Osteoblast (primary cell): ENCODE measurements around the gene TOM1L2. TPM values are rescaled to one million over a fixed set of nuclear protein-coding genes. Genes with fewer than 3 reads are reported as not detected.

Experiments
- DNase-seq: peaks from one replicate; pipeline ENCODE4 v3.0.0; 2011; ENCODE audit warnings: low spot score, mixed read lengths; ENCODE audit not compliant: insufficient read length; ENCODE audit errors: missing footprints
- H2AFZ ChIP-seq: 2 replicates; pipeline ENCODE4 v1.6.0; 2011; ENCODE audit warnings: mild to moderate bottlenecking, low read length
- H3K27ac ChIP-seq: 2 replicates; pipeline ENCODE4 v1.5.1; 2011; ENCODE audit warnings: mild to moderate bottlenecking, low read depth, low read length, moderate library complexity
- H3K27me3 ChIP-seq: 2 replicates; pipeline ENCODE4 v1.6.0; 2012; ENCODE audit warnings: mild to moderate bottlenecking, control low read depth, inconsistent platforms, low read length, moderate library complexity; ENCODE audit not compliant: insufficient read depth
- H3K36me3 ChIP-seq: 2 replicates; pipeline ENCODE4 v1.5.1; 2011; ENCODE audit warnings: mild to moderate bottlenecking, low read length, control low read depth, moderate library complexity; ENCODE audit not compliant: insufficient read depth
- H3K4me1 ChIP-seq: 2 replicates; pipeline ENCODE4 v1.5.1; 2011; ENCODE audit warnings: mild to moderate bottlenecking, low read length, control low read depth, moderate library complexity; ENCODE audit not compliant: insufficient read depth
- H3K4me2 ChIP-seq: 2 replicates; pipeline ENCODE4 v1.6.0; 2011; ENCODE audit warnings: mild to moderate bottlenecking, low read length; ENCODE audit not compliant: insufficient read depth
- H3K4me3 ChIP-seq: fragments of 200-600 bp; sonication (generic); 3 replicates; pipeline ENCODE4 v1.5.1; 2012; ENCODE audit warnings: mild to moderate bottlenecking, low read length, inconsistent platforms; ENCODE audit not compliant: insufficient read depth
- H3K79me2 ChIP-seq: 2 replicates; pipeline ENCODE4 v1.6.0; 2012; ENCODE audit warnings: mild to moderate bottlenecking, low read length, control low read depth, inconsistent platforms; ENCODE audit not compliant: insufficient read depth
- H3K9me3 ChIP-seq: 2 replicates; pipeline ENCODE4 v1.5.1; 2011; ENCODE audit warnings: low read depth, low read length, control low read depth
- H4K20me1 ChIP-seq: 2 replicates; pipeline ENCODE4 v1.6.0; 2012; ENCODE audit warnings: mild to moderate bottlenecking, low read length, control low read depth; ENCODE audit not compliant: insufficient read depth
- total RNA-seq: library from RNA; depleted of rRNA; stranded (reverse); fragments of >200 nt; gene quantifications from 2 replicates; pipeline ENCODE4 v1.2.3, GENCODE V29; 2012
- TF ChIP-seq, protein P1 (sequence below): IDR thresholded peaks from 2 replicates; pipeline ENCODE4 v1.5.1; 2011; ENCODE audit warnings: mild to moderate bottlenecking, low read depth, low read length, moderate library complexity; ENCODE audit errors: extremely low read depth

Gene TOM1L2
- total RNA-seq, 1 donor, result 38.7 TPM

DNA sequence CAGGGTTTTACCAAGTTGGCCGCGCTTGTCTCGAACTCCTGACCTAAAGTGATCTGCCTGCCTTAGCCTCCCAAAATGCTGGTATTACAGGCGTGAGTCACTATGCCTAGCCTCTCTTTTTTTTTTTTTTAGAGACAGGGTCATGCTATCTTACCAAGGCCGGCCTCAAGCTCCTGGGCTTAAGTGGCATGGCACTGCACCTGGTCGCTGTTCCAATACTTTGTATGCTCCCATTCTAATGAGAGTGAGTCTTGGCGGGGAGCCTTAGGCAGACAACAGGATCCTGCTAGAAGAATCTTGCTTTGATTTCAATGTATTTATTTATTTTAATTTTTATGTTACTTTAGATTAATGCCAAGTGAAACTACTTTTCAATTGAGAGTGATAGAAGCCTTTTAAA, 21.9 kb downstream of the TOM1L2 start:
- H3K27ac ChIP-seq, result peak overlapping the region; percentile 9
- peaks cover 11% of the 10 kb centered on the region for H4K20me1 ChIP-seq
- no peak overlapping the region for H2AFZ ChIP-seq
- no peaks in the 10 kb centered on the region for H3K36me3 ChIP-seq
- no peak overlapping the region for H3K4me2 ChIP-seq
- DNase-seq, result no peak
- no peak overlapping the region for H3K4me3 ChIP-seq
- no peaks in the 10 kb centered on the region for H3K27me3 ChIP-seq
- H3K9me3 ChIP-seq, result no peaks in the 10 kb centered on the region
- peaks cover 82% of the 10 kb centered on the region for H3K79me2 ChIP-seq
- H3K4me1 ChIP-seq, result peaks cover 34% of the 10 kb centered on the region
- TF ChIP-seq, protein P1, sequence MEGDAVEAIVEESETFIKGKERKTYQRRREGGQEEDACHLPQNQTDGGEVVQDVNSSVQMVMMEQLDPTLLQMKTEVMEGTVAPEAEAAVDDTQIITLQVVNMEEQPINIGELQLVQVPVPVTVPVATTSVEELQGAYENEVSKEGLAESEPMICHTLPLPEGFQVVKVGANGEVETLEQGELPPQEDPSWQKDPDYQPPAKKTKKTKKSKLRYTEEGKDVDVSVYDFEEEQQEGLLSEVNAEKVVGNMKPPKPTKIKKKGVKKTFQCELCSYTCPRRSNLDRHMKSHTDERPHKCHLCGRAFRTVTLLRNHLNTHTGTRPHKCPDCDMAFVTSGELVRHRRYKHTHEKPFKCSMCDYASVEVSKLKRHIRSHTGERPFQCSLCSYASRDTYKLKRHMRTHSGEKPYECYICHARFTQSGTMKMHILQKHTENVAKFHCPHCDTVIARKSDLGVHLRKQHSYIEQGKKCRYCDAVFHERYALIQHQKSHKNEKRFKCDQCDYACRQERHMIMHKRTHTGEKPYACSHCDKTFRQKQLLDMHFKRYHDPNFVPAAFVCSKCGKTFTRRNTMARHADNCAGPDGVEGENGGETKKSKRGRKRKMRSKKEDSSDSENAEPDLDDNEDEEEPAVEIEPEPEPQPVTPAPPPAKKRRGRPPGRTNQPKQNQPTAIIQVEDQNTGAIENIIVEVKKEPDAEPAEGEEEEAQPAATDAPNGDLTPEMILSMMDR, result no peak

DNA sequence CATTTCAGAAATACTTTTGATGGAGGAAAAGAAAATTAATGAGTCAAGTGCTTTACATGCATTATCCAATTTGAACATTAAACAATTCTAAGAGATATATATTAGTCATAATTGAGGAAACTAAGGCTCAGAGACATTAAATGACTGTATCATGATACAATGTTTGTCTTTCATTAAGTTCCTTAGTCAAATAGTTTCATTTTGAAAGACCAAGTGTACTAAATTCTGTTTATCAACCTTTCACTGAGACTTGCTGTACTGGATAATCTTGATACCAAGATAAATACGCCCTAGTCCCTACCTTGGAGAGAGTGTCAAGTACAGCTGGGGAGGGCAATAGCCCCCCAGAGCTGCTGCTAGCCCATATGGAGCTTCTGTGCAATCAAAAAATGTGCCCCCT, 24.2 kb downstream of the TOM1L2 start:
- H3K4me3 ChIP-seq, result no peak overlapping the region
- peaks cover 82% of the 10 kb centered on the region for H3K79me2 ChIP-seq
- H3K4me2 ChIP-seq, result peak overlapping the region; percentile 83
- H3K27me3 ChIP-seq, result no peaks in the 10 kb centered on the region
- no peak overlapping the region for H2AFZ ChIP-seq
- H3K9me3 ChIP-seq, result no peaks in the 10 kb centered on the region
- H3K27ac ChIP-seq, result peak overlapping the region; percentile 64
- H3K36me3 ChIP-seq, result no peaks in the 10 kb centered on the region
- no peak for DNase-seq
- peaks cover 22% of the 10 kb centered on the region for H4K20me1 ChIP-seq
- TF ChIP-seq, protein P1, result no peak
- peaks cover 44% of the 10 kb centered on the region for H3K4me1 ChIP-seq

DNA sequence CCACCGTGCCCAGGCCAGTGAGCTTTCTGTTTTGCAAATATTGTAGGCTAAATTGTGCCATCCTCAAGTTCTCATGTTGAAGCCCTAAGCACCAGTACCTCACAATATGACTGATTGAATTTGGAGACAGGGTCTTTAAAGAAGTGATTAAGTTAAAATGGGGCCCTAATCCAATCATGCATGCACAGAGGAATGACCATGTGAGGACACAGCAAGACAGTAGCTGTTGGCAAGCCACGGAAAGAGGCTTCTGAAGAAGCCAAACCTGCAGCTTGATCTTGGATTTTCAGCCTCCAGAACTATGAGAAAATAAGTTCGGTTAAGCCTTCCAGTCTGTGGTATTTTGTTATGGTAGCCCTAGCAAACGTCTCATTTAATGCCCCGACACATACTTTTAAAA, 24.9 kb downstream of the TOM1L2 start:
- peaks cover 22% of the 10 kb centered on the region for H4K20me1 ChIP-seq
- no peaks in the 10 kb centered on the region for H3K27me3 ChIP-seq
- H3K79me2 ChIP-seq, result peaks cover 81% of the 10 kb centered on the region
- H2AFZ ChIP-seq, result no peak overlapping the region
- H3K4me2 ChIP-seq, result peak overlapping the region; percentile 23
- peak overlapping the region; percentile 24 for H3K27ac ChIP-seq
- no peaks in the 10 kb centered on the region for H3K36me3 ChIP-seq
- H3K4me1 ChIP-seq, result peaks cover 46% of the 10 kb centered on the region
- H3K9me3 ChIP-seq, result no peaks in the 10 kb centered on the region
- no peak overlapping the region for H3K4me3 ChIP-seq
- TF ChIP-seq, protein P1, result no peak
- DNase-seq, result no peak

DNA sequence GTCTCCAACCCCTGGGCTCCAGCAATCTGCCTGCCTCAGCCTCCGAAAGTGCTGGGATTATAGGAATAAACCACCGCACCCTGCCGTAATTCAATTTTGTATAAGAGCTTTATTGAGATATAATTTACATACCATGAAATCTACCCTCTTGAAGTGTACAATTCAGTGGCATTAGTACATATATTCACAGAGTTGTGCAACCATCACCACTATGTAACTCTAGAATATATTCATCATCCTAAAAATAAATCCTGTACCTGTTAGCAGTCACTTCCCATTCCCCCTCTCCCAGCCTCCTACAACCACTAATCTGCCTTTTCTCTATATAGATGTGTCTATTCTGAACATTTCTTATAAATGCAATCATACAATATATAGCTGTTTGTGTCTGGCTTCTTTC, 26.1 kb downstream of the TOM1L2 start:
- H3K4me3 ChIP-seq, result no peak overlapping the region
- no peak overlapping the region for H2AFZ ChIP-seq
- H3K27me3 ChIP-seq, result no peaks in the 10 kb centered on the region
- no peaks in the 10 kb centered on the region for H3K9me3 ChIP-seq
- H3K27ac ChIP-seq, result no peak overlapping the region
- peaks cover 43% of the 10 kb centered on the region for H3K4me1 ChIP-seq
- H3K4me2 ChIP-seq, result no peak overlapping the region
- H4K20me1 ChIP-seq, result peaks cover 22% of the 10 kb centered on the region
- H3K79me2 ChIP-seq, result peaks cover 82% of the 10 kb centered on the region
- no peaks in the 10 kb centered on the region for H3K36me3 ChIP-seq
- no peak for DNase-seq
- TF ChIP-seq, protein P1, result no peak
